ENCODE measurements around the gene RECQL5. TPM values are rescaled to one million over a fixed set of nuclear protein-coding genes. Genes with fewer than 3 reads are reported as not detected.

The RECQL5 gene
- polyA plus RNA-seq, 4 donors, result 23.0 to 62.8 (median 36.7) TPM

Other genes starting within 250 kb of the RECQL5 start
- 100 to 1,000 TPM in 1 of 4 donors, 10 to 100 TPM in 3; 65.4 to 105 (median 88.2) TPM for gene TMEM94, start 210.5 kb downstream of the RECQL5 start, polyA plus RNA-seq (ENCODE audit: insufficient read length in 4 of 4)
- 10 to 100 TPM; 22.5 to 34.6 (median 30.5) TPM for gene CASKIN2, start 151.6 kb downstream of the RECQL5 start, polyA plus RNA-seq (ENCODE audit: insufficient read length in 4 of 4)
- gene TSEN54, start 150.6 kb downstream of the RECQL5 start, polyA plus RNA-seq (ENCODE audit: insufficient read length in 4 of 4), result 10 to 100 TPM; 20.8 to 71.0 (median 45.0) TPM
- 100 to 1,000 TPM in 1 of 4 donors, 10 to 100 TPM in 2, 1 to 10 TPM in 1; 5.3 to 103 (median 49.8) TPM for gene LLGL2, start 141.5 kb downstream of the RECQL5 start, polyA plus RNA-seq (ENCODE audit: insufficient read length in 4 of 4)
- gene MYO15B, start 79.4 kb downstream of the RECQL5 start, polyA plus RNA-seq (ENCODE audit: insufficient read length in 4 of 4), result 100 to 1,000 TPM in 3 of 4 donors, 10 to 100 TPM in 1; 89.0 to 224 (median 182) TPM
- 10 to 100 TPM in 1 of 4 donors, 1 to 10 TPM in 3; 1.7 to 10.3 (median 6.4) TPM for gene SMIM5, start 33.7 kb downstream of the RECQL5 start, polyA plus RNA-seq (ENCODE audit: insufficient read length in 4 of 4)
- 100 to 1,000 TPM in 1 of 4 donors, 10 to 100 TPM in 3; 93.6 to 103 (median 96.9) TPM for gene SAP30BP, start 184 bp upstream of the RECQL5 start, polyA plus RNA-seq (ENCODE audit: insufficient read length in 4 of 4)
- 10 to 100 TPM in 3 of 4 donors, 1 to 10 TPM in 1; 9.0 to 15.4 (median 12.4) TPM for gene ITGB4, start 54.3 kb upstream of the RECQL5 start, polyA plus RNA-seq (ENCODE audit: insufficient read length in 4 of 4)
- gene GALK1, start 98.0 kb upstream of the RECQL5 start, polyA plus RNA-seq (ENCODE audit: insufficient read length in 4 of 4), result 10 to 100 TPM; 19.2 to 36.1 (median 24.1) TPM
- 10 to 100 TPM; 34.5 to 49.7 (median 36.4) TPM for gene UNK, start 117.7 kb upstream of the RECQL5 start, polyA plus RNA-seq (ENCODE audit: insufficient read length in 4 of 4)
- gene UNC13D, start 177.2 kb upstream of the RECQL5 start, polyA plus RNA-seq (ENCODE audit: insufficient read length in 4 of 4), result 1 to 10 TPM; 4.8 to 9.8 (median 7.0) TPM
- 10 to 100 TPM; 56.4 to 93.5 (median 79.6) TPM for gene WBP2, start 188.2 kb upstream of the RECQL5 start, polyA plus RNA-seq (ENCODE audit: insufficient read length in 4 of 4)
- gene TRIM47, start 211.4 kb upstream of the RECQL5 start, polyA plus RNA-seq (ENCODE audit: insufficient read length in 4 of 4), result 10 to 100 TPM in 1 of 4 donors, 1 to 10 TPM in 3; 6.1 to 18.1 (median 6.7) TPM
- 10 to 100 TPM; 11.0 to 16.9 (median 13.2) TPM for gene TRIM65, start 229.8 kb upstream of the RECQL5 start, polyA plus RNA-seq (ENCODE audit: insufficient read length in 4 of 4)
- 100 to 1,000 TPM in 1 of 4 donors, 10 to 100 TPM in 3; 61.8 to 122 (median 76.3) TPM for gene MRPL38, start 237.7 kb upstream of the RECQL5 start, polyA plus RNA-seq (ENCODE audit: insufficient read length in 4 of 4)